ENCODE measurements around the gene CEP295NL.
A peak's percentile ranks its signal among the peaks of the same experiment; 100 is the strongest.

CEP295NL gene

GRCh38 chr17:78923660-78924453, 20.9 kb upstream of the CEP295NL start:
- Histone ChIP-seq H2AFZ (ENCODE audit: low read depth, low read length) (no peak overlapping the region), H3K9me3 (ENCODE audit: insufficient read depth, low read length) (no peaks in the 10 kb centered on the region), H3K79me2 (ENCODE audit: low read length) (no peaks in the 10 kb centered on the region), H3K9ac (ENCODE audit: low read length) (no peak overlapping the region), H4K20me1 (ENCODE audit: insufficient read depth, low read length) (no peaks in the 10 kb centered on the region), H3K36me3 (replicated peaks; ENCODE audit: low read depth, low read length) (no peaks in the 10 kb centered on the region), H3K4me2 (ENCODE audit: low read length) (0 out of 2 replicates have a peak overlapping the region, but pooled peaks have one; percentile 17), H3K4me3 (ENCODE audit: low read length) (no peak overlapping the region), H3K4me1 (ENCODE audit: low read length) (peaks cover 4% of the 10 kb centered on the region; the same call in 1 of the 2 replicates), H3K27ac (ENCODE audit: low read length) (no peak overlapping the region), H3K27me3 (ENCODE audit: low read depth, low read length) (peaks cover 8% of the 10 kb centered on the region; the same call in 1 of the 2 replicates)
- TF ChIP-seq CTCF (IDR thresholded peaks at IDR 0.05; ENCODE audit: low read depth, low read length) = no peak
- TF ChIP-seq EZH2phosphoT487 (IDR thresholded peaks at IDR 0.05; ENCODE audit: low read depth) = no peak

- Histone ChIP-seq H3K9ac (ENCODE audit: low read length) (no peak overlapping the region), H3K27me3 (ENCODE audit: low read depth, low read length) (peaks cover 4% of the 10 kb centered on the region; the same call in 1 of the 2 replicates), H3K27ac (ENCODE audit: low read length) (no peak overlapping the region), H2AFZ (ENCODE audit: low read depth, low read length) (no peak overlapping the region), H3K9me3 (ENCODE audit: insufficient read depth, low read length) (no peaks in the 10 kb centered on the region), H3K79me2 (ENCODE audit: low read length) (no peaks in the 10 kb centered on the region), H3K4me1 (ENCODE audit: low read length) (peaks cover 4% of the 10 kb centered on the region; the same call in 1 of the 2 replicates), H3K36me3 (replicated peaks; ENCODE audit: low read depth, low read length) (no peaks in the 10 kb centered on the region), H3K4me3 (ENCODE audit: low read length) (no peak overlapping the region), H3K4me2 (ENCODE audit: low read length) (no peak overlapping the region), H4K20me1 (ENCODE audit: insufficient read depth, low read length) (no peaks in the 10 kb centered on the region)
- TF ChIP-seq CTCF (IDR thresholded peaks at IDR 0.05; ENCODE audit: low read depth, low read length) (no peak), EZH2phosphoT487 (IDR thresholded peaks at IDR 0.05; ENCODE audit: low read depth) (no peak)
These were observed 20.0 kb upstream of the CEP295NL start for GRCh38 chr17:78922816-78923498.

- Histone ChIP-seq H3K4me3 (ENCODE audit: low read length) (no peak overlapping the region), H4K20me1 (ENCODE audit: insufficient read depth, low read length) (no peaks in the 10 kb centered on the region)
These were observed 18.5 kb upstream of the CEP295NL start for GRCh38 chr17:78921437-78921971.

More at GRCh38 chr17:78921437-78921971, 18.5 kb upstream of the CEP295NL start:
- Histone ChIP-seq H3K9me3 (ENCODE audit: insufficient read depth, low read length) (no peaks in the 10 kb centered on the region), H3K36me3 (replicated peaks; ENCODE audit: low read depth, low read length) (no peaks in the 10 kb centered on the region), H2AFZ (ENCODE audit: low read depth, low read length) (no peak overlapping the region), H3K27ac (ENCODE audit: low read length) (no peak overlapping the region), H3K4me2 (ENCODE audit: low read length) (no peak overlapping the region), H3K9ac (ENCODE audit: low read length) (no peak overlapping the region), H3K27me3 (ENCODE audit: low read depth, low read length) (0 out of 2 replicates have a peak, but pooled peaks cover 4% of the 10 kb centered on the region), H3K4me1 (ENCODE audit: low read length) (peaks cover 4% of the 10 kb centered on the region; the same call in 1 of the 2 replicates), H3K79me2 (ENCODE audit: low read length) (no peaks in the 10 kb centered on the region)
- no peak for TF ChIP-seq CTCF (IDR thresholded peaks at IDR 0.05; ENCODE audit: low read depth, low read length)
- TF ChIP-seq EZH2phosphoT487 (IDR thresholded peaks at IDR 0.05; ENCODE audit: low read depth) = no peak
